Suppressor macrophage treated with lipopolysaccharide for 1 hour (primary cell): ENCODE results near the gene TMEM179B.

Source experiments
- DNase-seq, 3 donors: peaks; one replicate each; pipeline ENCODE4 v3.0.0-alpha.2; 2020 to 2022

Gene TMEM179B

GRCh38 chr11:62835336-62835735 lies 48.1 kb downstream of the TMEM179B start:
- DNase-seq = no peak

GRCh38 chr11:62839050-62839945 lies 52.1 kb downstream of the TMEM179B start, which contains the start of gene WDR74:
Gene WDR74 (minus strand): TSS chr11:62839590. CDS start chr11:62839570, 20 bp downstream.
- DNase-seq = peak; percentile 96 to 98 (median 97)
